ENCODE results near the gene TNS4. TPM values are rescaled to one million over a fixed set of nuclear protein-coding genes. Genes with fewer than 3 reads are reported as not detected.

Gene TNS4
- total and polyA plus RNA-seq, 8 donors = 0.16 to 0.24 TPM; not detected in 6

GRCh38 chr17:40466298-40466971 lies 35.0 kb downstream of the TNS4 start:
- intact Hi-C loops (cut with DNase I) = no loop called here
- DNase-seq (no peak), FAIRE-seq (no peak), ATAC-seq (no peak)
- no peaks in the 10 kb centered on the region for H3K36me3 ChIP-seq
- WGBS, 2 donors = 61 to 72% methylated on average over 11 of the region's 11 CpGs
- H3K4me1 ChIP-seq = no peaks in the 10 kb centered on the region
- TF ChIP-seq, protein P1, sequence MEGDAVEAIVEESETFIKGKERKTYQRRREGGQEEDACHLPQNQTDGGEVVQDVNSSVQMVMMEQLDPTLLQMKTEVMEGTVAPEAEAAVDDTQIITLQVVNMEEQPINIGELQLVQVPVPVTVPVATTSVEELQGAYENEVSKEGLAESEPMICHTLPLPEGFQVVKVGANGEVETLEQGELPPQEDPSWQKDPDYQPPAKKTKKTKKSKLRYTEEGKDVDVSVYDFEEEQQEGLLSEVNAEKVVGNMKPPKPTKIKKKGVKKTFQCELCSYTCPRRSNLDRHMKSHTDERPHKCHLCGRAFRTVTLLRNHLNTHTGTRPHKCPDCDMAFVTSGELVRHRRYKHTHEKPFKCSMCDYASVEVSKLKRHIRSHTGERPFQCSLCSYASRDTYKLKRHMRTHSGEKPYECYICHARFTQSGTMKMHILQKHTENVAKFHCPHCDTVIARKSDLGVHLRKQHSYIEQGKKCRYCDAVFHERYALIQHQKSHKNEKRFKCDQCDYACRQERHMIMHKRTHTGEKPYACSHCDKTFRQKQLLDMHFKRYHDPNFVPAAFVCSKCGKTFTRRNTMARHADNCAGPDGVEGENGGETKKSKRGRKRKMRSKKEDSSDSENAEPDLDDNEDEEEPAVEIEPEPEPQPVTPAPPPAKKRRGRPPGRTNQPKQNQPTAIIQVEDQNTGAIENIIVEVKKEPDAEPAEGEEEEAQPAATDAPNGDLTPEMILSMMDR (IDR thresholded peaks at IDR 0.05) = no peak
- no peaks in the 10 kb centered on the region for H3K27me3 ChIP-seq
- no peak overlapping the region for H3K4me3 ChIP-seq
- H3K27ac ChIP-seq = no peak overlapping the region
- H3K9me3 ChIP-seq = no peaks in the 10 kb centered on the region

DNA sequence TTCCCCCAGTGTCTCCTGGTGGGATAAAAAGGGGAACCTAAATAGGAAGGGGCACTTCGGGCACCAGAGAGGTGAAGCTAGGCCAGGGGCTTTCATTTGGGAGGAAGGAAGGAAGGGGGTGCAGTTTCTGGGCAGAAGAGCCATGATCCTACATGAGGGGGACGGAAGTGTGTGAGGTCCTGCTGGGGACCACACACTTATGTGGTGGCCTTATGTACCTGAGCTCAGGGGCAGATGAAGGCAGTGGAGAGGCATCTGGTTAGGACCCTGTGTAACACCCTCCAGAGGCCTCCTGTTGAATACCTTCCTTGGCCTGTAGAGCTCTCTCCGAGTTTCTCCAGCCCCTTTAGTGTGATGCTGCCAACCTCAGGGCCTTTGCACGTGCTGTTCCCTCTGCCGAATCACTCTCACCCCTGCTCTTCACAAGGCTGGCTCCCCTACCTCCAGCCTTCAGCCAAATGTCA lies 37.0 kb downstream of the TNS4 start:
- Histone ChIP-seq H3K27ac (no peak overlapping the region), H3K27me3 (no peaks in the 10 kb centered on the region), H3K36me3 (no peaks in the 10 kb centered on the region), H3K4me1 (no peaks in the 10 kb centered on the region), H3K4me3 (no peak overlapping the region), H3K9me3 (no peaks in the 10 kb centered on the region)
- 77 to 83% methylated on average over 5 of the region's 5 CpGs for WGBS, 2 donors
- FAIRE-seq (no peak), DNase-seq (no peak), ATAC-seq (no peak)
- intact Hi-C loops (cut with DNase I) = no loop called here
- TF ChIP-seq, protein P1 (IDR thresholded peaks at IDR 0.05) = no peak

- WGBS, 2 donors = 74 to 76% methylated on average over 11 of the region's 11 CpGs
- intact Hi-C loops (cut with DNase I) = no loop called here
- FAIRE-seq = no peak
Measured at GRCh38 chr17:40463122-40463550, 38.3 kb downstream of the TNS4 start.

DNA sequence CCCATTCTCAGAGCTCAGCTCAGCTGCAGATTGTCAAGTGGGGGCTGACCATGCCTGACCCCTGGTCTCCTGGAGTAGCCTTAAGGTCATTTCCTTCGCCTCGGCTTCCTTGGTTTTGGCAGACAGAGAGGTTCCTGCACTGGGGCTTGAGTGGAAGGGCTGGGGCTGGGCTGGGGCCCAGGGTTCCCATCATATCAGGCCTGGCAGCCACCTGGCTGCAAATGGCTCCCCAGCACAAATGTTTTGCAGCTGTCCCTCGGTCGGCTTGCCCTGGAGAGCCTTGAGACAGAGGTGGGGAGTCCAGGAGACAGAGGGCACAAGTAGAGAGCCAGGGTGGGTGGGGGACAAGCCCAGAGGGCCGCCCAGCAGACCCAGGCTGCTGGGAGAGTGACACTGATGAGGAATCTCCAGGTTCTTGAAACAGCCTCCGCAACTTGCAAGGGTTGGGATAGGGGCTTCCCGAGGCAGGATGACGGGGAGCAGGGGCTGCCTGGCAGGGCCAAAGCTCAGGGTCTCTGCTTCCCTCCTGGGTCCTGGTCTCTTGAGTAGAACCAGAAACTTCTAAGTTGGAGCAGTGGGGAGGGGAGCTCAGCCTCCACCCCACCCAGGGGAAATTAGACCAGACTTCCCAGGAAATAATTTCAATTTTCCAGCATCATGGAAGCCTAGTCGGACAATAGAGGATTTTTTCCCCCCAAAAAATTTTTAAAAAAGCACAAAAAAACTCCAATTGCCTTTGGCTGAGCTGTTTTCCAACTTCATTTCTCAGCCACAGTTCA lies 38.9 kb downstream of the TNS4 start:
- FAIRE-seq (no peak), DNase-seq (no peak), ATAC-seq (peak in 1 of 4 donors; percentile 3)
- Histone ChIP-seq H3K9me3 (no peaks in the 10 kb centered on the region), H3K27me3 (no peaks in the 10 kb centered on the region), H3K4me1 (no peaks in the 10 kb centered on the region), H3K4me3 (no peak overlapping the region), H3K27ac (no peak overlapping the region), H3K36me3 (no peaks in the 10 kb centered on the region)
- TF ChIP-seq, protein P1 (IDR thresholded peaks at IDR 0.05) = no peak
- intact Hi-C loops (cut with DNase I) = no loop called here
- WGBS, 2 donors = 72 to 79% methylated on average over 9 of the region's 9 CpGs

More at GRCh38 chr17:40463122-40463550, 38.3 kb downstream of the TNS4 start:
- H3K36me3 ChIP-seq = no peaks in the 10 kb centered on the region
- H3K9me3 ChIP-seq = no peaks in the 10 kb centered on the region
- DNase-seq (no peak), ATAC-seq (no peak)
- H3K4me1 ChIP-seq = no peaks in the 10 kb centered on the region
- no peak overlapping the region for H3K27ac ChIP-seq
- TF ChIP-seq, protein P1 (IDR thresholded peaks at IDR 0.05) = no peak
- no peak overlapping the region for H3K4me3 ChIP-seq
- H3K27me3 ChIP-seq = no peaks in the 10 kb centered on the region

Data from pancreas (tissue), 10 donors.